Astrocyte (in vitro differentiated cells and primary cell): ENCODE results near the gene LRRC23.

Experiments used
- EZH2 ChIP-seq: IDR thresholded peaks from 2 replicates; pipeline ENCODE4 v1.6.1; 2012; ENCODE audit warnings: mild to moderate bottlenecking, low read length, inconsistent platforms; ENCODE audit not compliant: insufficient read depth
- TF ChIP-seq, protein P1 (sequence below): IDR thresholded peaks from 2 replicates; pipeline ENCODE4 v1.5.1; 2011; ENCODE audit warnings: low read depth, mild to moderate bottlenecking, inconsistent platforms, low read length, moderate library complexity; ENCODE audit not compliant: insufficient read depth

DNA sequence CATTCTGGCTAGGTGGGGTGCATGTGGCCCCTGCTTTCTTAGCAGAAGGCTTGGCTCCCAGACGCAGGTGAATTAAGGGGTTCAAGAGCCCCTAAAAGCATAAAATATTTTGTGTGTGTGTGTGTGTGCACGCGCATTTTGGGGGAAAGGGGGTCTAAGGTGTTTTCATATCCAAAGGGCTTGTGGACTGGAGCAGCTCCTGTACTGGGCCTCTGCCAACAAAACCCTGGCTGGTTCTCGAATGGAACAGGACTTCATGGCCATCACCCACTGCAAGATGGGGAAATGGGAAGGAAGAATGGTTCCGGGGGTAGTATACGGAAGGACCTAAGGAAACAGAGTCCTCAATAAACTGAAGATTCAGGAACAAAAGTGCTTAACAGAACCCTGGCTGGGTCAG lies 19.2 kb downstream of the LRRC23 start:
- TF ChIP-seq, protein P1, sequence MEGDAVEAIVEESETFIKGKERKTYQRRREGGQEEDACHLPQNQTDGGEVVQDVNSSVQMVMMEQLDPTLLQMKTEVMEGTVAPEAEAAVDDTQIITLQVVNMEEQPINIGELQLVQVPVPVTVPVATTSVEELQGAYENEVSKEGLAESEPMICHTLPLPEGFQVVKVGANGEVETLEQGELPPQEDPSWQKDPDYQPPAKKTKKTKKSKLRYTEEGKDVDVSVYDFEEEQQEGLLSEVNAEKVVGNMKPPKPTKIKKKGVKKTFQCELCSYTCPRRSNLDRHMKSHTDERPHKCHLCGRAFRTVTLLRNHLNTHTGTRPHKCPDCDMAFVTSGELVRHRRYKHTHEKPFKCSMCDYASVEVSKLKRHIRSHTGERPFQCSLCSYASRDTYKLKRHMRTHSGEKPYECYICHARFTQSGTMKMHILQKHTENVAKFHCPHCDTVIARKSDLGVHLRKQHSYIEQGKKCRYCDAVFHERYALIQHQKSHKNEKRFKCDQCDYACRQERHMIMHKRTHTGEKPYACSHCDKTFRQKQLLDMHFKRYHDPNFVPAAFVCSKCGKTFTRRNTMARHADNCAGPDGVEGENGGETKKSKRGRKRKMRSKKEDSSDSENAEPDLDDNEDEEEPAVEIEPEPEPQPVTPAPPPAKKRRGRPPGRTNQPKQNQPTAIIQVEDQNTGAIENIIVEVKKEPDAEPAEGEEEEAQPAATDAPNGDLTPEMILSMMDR, result no peak
- TF ChIP-seq EZH2, result no peak
